ENCODE data around the gene SEPTIN1. TPM values are rescaled to one million over a fixed set of nuclear protein-coding genes. Genes with fewer than 3 reads are reported as not detected.

SEPTIN1 gene
- total and polyA plus RNA-seq, 2 of the 13 experiments (the other 11 are each of a cell fraction or from before 2014, with no cell fraction given): 0.18 to 0.67 TPM

DNA sequence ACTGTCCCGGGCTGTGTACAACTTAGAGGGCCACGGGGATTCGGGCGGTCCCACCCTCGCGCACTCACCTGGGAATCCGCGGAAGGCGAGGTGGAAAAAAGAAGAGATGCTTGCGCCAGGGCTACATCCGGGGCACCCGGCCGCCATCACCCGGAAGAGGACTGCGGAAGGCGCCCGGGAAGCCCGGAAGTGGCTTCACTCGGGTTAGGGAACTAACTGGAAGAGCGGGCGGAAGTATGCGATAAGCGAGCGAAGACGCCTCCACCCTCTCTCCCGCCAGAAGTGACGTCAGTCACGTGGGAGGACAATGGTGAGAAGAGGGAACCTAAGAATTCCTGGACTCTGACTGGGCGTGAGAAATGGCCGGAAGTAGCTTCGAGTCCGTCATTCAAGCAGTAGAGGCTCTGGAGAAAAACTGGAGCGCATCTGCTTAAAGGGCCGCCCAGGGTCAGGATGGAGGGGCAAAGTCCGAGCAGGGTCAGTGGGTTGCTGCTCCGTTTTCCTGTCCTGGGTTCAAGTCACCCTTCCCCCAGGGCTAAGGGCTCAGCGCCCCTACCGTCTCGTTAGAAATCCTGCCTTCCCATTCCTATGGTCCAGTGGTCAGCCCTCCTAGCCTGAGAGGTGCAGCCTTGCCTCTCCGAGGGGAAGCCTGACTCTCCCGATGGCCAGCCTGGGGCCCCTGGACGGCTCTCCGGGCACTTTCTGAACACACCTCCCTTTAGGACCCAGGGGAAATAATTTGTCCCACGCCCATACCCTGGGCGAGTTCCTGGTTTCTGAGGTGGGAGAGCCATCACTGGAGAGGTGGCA is 27.0 kb downstream of the SEPTIN1 start, which contains the start of gene CD2BP2 (continued):
- TF ChIP-seq TGIF2 (CRISPR knock-in tag; IDR thresholded peaks at IDR 0.05) (peak; percentile 49; the same call in 1 of the 2 replicates), ZFAT (CRISPR knock-in tag; conservative IDR thresholded peaks at IDR 0.05) (peak; percentile 32; the same call in 1 of the 2 replicates), ZNF296 (CRISPR knock-in tag; conservative IDR thresholded peaks at IDR 0.05) (peak; percentile 20; the same call in 1 of the 2 replicates), POLR2AphosphoS5 (IDR thresholded peaks at IDR 0.05; ENCODE audit: low read depth, low read length) (peak; percentile 48), ZHX2 (IDR thresholded peaks at IDR 0.05; ENCODE audit: low read depth) (peak; percentile 85), ZHX2 (CRISPR knock-in tag; IDR thresholded peaks at IDR 0.05; ENCODE audit: borderline replicate concordance) (peak; percentile 97), KDM5B (CRISPR knock-in tag; IDR thresholded peaks at IDR 0.05; ENCODE audit: borderline replicate concordance) (peak; percentile 78), ZNF557 (CRISPR knock-in tag; IDR thresholded peaks at IDR 0.05) (0 out of 2 replicates have a peak, but pooled peaks have one; percentile 43), ZNF251 (CRISPR knock-in tag; IDR thresholded peaks at IDR 0.05) (0 out of 2 replicates have a peak, but pooled peaks have one; percentile 6), GTF3A (CRISPR knock-in tag; conservative IDR thresholded peaks at IDR 0.05) (no peak), ZNF460 (CRISPR knock-in tag; IDR thresholded peaks at IDR 0.05; ENCODE audit: borderline replicate concordance) (no peak; the same call in 1 of the 2 replicates), RAD51 (IDR thresholded peaks at IDR 0.05; ENCODE audit: borderline replicate concordance) (peak; percentile 95), GPBP1L1 (CRISPR knock-in tag; IDR thresholded peaks at IDR 0.05) (no peak), BCL6 (CRISPR knock-in tag; IDR thresholded peaks at IDR 0.05) (0 out of 2 replicates have a peak, but pooled peaks have one; percentile 29), POGK (CRISPR knock-in tag; conservative IDR thresholded peaks at IDR 0.05) (peak; percentile 28), SPEN (CRISPR knock-in tag; IDR thresholded peaks at IDR 0.05; ENCODE audit: low read depth) (peak; percentile 95)
- TF ChIP-seq, protein P1, sequence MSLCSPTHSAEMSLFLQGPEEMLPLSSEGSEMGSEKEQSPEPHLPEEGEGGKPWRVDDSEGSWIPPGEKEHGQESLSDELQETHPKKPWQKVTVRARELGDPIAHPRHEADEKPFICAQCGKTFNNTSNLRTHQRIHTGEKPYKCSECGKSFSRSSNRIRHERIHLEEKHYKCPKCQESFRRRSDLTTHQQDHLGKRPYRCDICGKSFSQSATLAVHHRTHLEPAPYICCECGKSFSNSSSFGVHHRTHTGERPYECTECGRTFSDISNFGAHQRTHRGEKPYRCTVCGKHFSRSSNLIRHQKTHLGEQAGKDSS (CRISPR knock-in tag; IDR thresholded peaks at IDR 0.05; ENCODE audit: borderline replicate concordance, low read depth): peak; percentile 58; the same call in 1 of the 2 replicates
